Measurements from ENCODE around the gene LCT.

LCT gene

GRCh38 chr2:135782231-135782630 is 54.8 kb downstream of the LCT start:
- H3K4me1 ChIP-seq (ENCODE audit: insufficient read depth, poor library complexity, severe bottlenecking) = no peaks in the 10 kb centered on the region
- H3K9me3 ChIP-seq (ENCODE audit: severe bottlenecking) = no peaks in the 10 kb centered on the region
- no peaks in the 10 kb centered on the region for H3K27me3 ChIP-seq (ENCODE audit: insufficient read depth, poor library complexity, severe bottlenecking)
- H3K36me3 ChIP-seq (ENCODE audit: low read depth) = peaks cover 79% of the 10 kb centered on the region
- H3K4me3 ChIP-seq (ENCODE audit: severe bottlenecking) = no peak overlapping the region
- ATAC-seq (ENCODE audit: low read depth) (no peak), DNase-seq (ENCODE audit: low spot score) (no peak)
- no peak for TF ChIP-seq CTCF (IDR thresholded peaks at IDR 0.05; ENCODE audit: poor library complexity, severe bottlenecking)
- no peak overlapping the region for H3K27ac ChIP-seq (ENCODE audit: poor library complexity, severe bottlenecking)

- Histone ChIP-seq H3K4me3 (ENCODE audit: severe bottlenecking) (no peak overlapping the region), H3K36me3 (ENCODE audit: low read depth) (peaks cover 92% of the 10 kb centered on the region), H3K9me3 (ENCODE audit: severe bottlenecking) (no peaks in the 10 kb centered on the region), H3K27ac (ENCODE audit: poor library complexity, severe bottlenecking) (no peak overlapping the region), H3K4me1 (ENCODE audit: insufficient read depth, poor library complexity, severe bottlenecking) (peaks cover 9% of the 10 kb centered on the region), H3K27me3 (ENCODE audit: insufficient read depth, poor library complexity, severe bottlenecking) (no peaks in the 10 kb centered on the region)
- TF ChIP-seq CTCF (IDR thresholded peaks at IDR 0.05; ENCODE audit: poor library complexity, severe bottlenecking) = no peak
- DNase-seq (ENCODE audit: low spot score) = no peak
- no peak for ATAC-seq (ENCODE audit: low read depth)
Observed at GRCh38 chr2:135776367-135776766, 60.6 kb downstream of the LCT start.

DNA sequence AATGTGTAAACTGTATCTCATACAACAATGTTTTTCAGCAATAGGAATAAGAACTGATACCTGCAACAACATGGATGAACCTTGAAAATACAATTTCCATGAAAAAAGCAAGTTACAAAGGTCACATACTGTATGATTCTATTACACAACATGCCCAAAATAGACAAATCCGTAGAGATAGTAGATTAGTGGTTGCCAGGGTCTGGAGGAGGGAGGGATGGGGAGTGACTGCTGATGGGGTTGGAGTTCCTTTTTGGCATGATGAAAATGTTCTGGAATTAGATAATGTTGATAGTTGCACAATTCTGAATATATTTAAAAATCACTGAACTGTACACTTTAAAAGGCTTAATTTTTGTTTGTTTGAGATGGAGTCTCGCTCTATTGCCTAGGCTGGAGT is 61.6 kb downstream of the LCT start:
- ATAC-seq (ENCODE audit: low read depth) (no peak), DNase-seq (ENCODE audit: low spot score) (no peak)
- peaks cover 92% of the 10 kb centered on the region for H3K36me3 ChIP-seq (ENCODE audit: low read depth)
- peaks cover 9% of the 10 kb centered on the region for H3K4me1 ChIP-seq (ENCODE audit: insufficient read depth, poor library complexity, severe bottlenecking)
- H3K27ac ChIP-seq (ENCODE audit: poor library complexity, severe bottlenecking) = no peak overlapping the region
- TF ChIP-seq CTCF (IDR thresholded peaks at IDR 0.05; ENCODE audit: poor library complexity, severe bottlenecking) = no peak
- H3K9me3 ChIP-seq (ENCODE audit: severe bottlenecking) = no peaks in the 10 kb centered on the region
- no peak overlapping the region for H3K4me3 ChIP-seq (ENCODE audit: severe bottlenecking)
- H3K27me3 ChIP-seq (ENCODE audit: insufficient read depth, poor library complexity, severe bottlenecking) = no peaks in the 10 kb centered on the region

GRCh38 chr2:135773917-135774316 is 63.1 kb downstream of the LCT start:
- Histone ChIP-seq H3K27me3 (ENCODE audit: insufficient read depth, poor library complexity, severe bottlenecking) (no peaks in the 10 kb centered on the region), H3K36me3 (ENCODE audit: low read depth) (peaks cover 95% of the 10 kb centered on the region), H3K27ac (ENCODE audit: poor library complexity, severe bottlenecking) (no peak overlapping the region), H3K4me3 (ENCODE audit: severe bottlenecking) (no peak overlapping the region), H3K4me1 (ENCODE audit: insufficient read depth, poor library complexity, severe bottlenecking) (peaks cover 9% of the 10 kb centered on the region), H3K9me3 (ENCODE audit: severe bottlenecking) (no peaks in the 10 kb centered on the region)
- ATAC-seq (ENCODE audit: low read depth) (0 out of 3 replicates have a peak, but pooled peaks have one; percentile 42), DNase-seq (ENCODE audit: low spot score) (no peak)
- no peak for TF ChIP-seq CTCF (IDR thresholded peaks at IDR 0.05; ENCODE audit: poor library complexity, severe bottlenecking)

GRCh38 chr2:135773319-135773718 is 63.7 kb downstream of the LCT start:
- Histone ChIP-seq H3K9me3 (ENCODE audit: severe bottlenecking) (no peaks in the 10 kb centered on the region), H3K4me3 (ENCODE audit: severe bottlenecking) (no peak overlapping the region), H3K27ac (ENCODE audit: poor library complexity, severe bottlenecking) (no peak overlapping the region), H3K36me3 (ENCODE audit: low read depth) (peaks cover 95% of the 10 kb centered on the region), H3K27me3 (ENCODE audit: insufficient read depth, poor library complexity, severe bottlenecking) (no peaks in the 10 kb centered on the region), H3K4me1 (ENCODE audit: insufficient read depth, poor library complexity, severe bottlenecking) (peaks cover 9% of the 10 kb centered on the region)
- TF ChIP-seq CTCF (IDR thresholded peaks at IDR 0.05; ENCODE audit: poor library complexity, severe bottlenecking) = no peak
- no peak for ATAC-seq (ENCODE audit: low read depth)
- no peak for DNase-seq (ENCODE audit: low spot score)
